ENCODE results near the gene SCYGR4. TPM values are rescaled to one million over a fixed set of nuclear protein-coding genes. Genes with fewer than 3 reads are reported as not detected.
"Not testable (repeated sequence)": the region's sequence is repeated elsewhere in the genome, so short reads cannot be mapped to it uniquely, and the experiment has no call there.

Gene SCYGR4
- total RNA-seq: not detected

GRCh38 chr2:227617316-227618230 lies at the start of gene SCYGR4:
Gene SCYGR4, plus strand, starts transcription at chr2:227617498. Its CDS starts 0 bp downstream, at chr2:227617498.
- ATAC-seq: no peak
- H3K9me3 Mint-ChIP-seq: no peaks in the 10 kb centered on the region
- DNase-seq (ENCODE audit: low spot score in 2 of 2): no peak
- H3K27ac Mint-ChIP-seq: no peak within 1 kb of the TSS
- no peaks in the 10 kb centered on the region for H3K36me3 Mint-ChIP-seq

GRCh38 chr2:227568852-227569169 lies 48.5 kb upstream of the SCYGR4 start:
- Mint-ChIP-seq H3K9me3 (no peaks in the 10 kb centered on the region), H3K36me3 (peaks cover 0 to 2% of the 10 kb centered on the region in 2 donors), H3K27ac (no peak overlapping the region)
- ATAC-seq (no peak), DNase-seq (ENCODE audit: low spot score in 2 of 2) (no peak)

- Mint-ChIP-seq H3K9me3 (no peaks in the 10 kb centered on the region), H3K36me3 (no peaks in the 10 kb centered on the region), H3K27ac (peak overlapping the region in 1 of 2 donors; percentile 45)
- DNase-seq (ENCODE audit: low spot score in 2 of 2) (no peak), ATAC-seq (no peak)
These were observed 46.7 kb upstream of the SCYGR4 start for GRCh38 chr2:227570615-227571014.

- Mint-ChIP-seq H3K36me3 (peaks cover 0 to 2% of the 10 kb centered on the region in 2 donors), H3K9me3 (no peaks in the 10 kb centered on the region), H3K27ac (no peak overlapping the region)
- no peak for ATAC-seq
- DNase-seq (ENCODE audit: low spot score in 2 of 2): no peak
These were observed 41.2 kb upstream of the SCYGR4 start for GRCh38 chr2:227576110-227576509.

GRCh38 chr2:227576812-227577211 lies 40.5 kb upstream of the SCYGR4 start:
- ATAC-seq (no peak), DNase-seq (ENCODE audit: low spot score in 2 of 2) (no peak)
- peaks cover 0 to 6% of the 10 kb centered on the region in 2 donors for H3K36me3 Mint-ChIP-seq
- no peaks in the 10 kb centered on the region for H3K9me3 Mint-ChIP-seq
- no peak overlapping the region for H3K27ac Mint-ChIP-seq

- H3K9me3 Mint-ChIP-seq: peaks cover 4 to 7% of the 10 kb centered on the region in 2 donors
- no peak overlapping the region for H3K27ac Mint-ChIP-seq
These were observed 39.7 kb upstream of the SCYGR4 start for GRCh38 chr2:227577555-227577954.

GRCh38 chr2:227578642-227579041 lies 38.7 kb upstream of the SCYGR4 start:
- Mint-ChIP-seq H3K27ac (no peak overlapping the region), H3K36me3 (peaks cover 12 to 18% of the 10 kb centered on the region in 2 donors), H3K9me3 (peaks cover 8 to 16% of the 10 kb centered on the region in 2 donors)
- DNase-seq (ENCODE audit: low spot score in 2 of 2) (no peak), ATAC-seq (no peak)

More at GRCh38 chr2:227577555-227577954, 39.7 kb upstream of the SCYGR4 start:
- H3K36me3 Mint-ChIP-seq: peaks cover 7 to 13% of the 10 kb centered on the region in 2 donors
- DNase-seq (ENCODE audit: low spot score in 2 of 2) (no peak), ATAC-seq (no peak)

GRCh38 chr2:227579791-227580190 lies 37.5 kb upstream of the SCYGR4 start:
- Mint-ChIP-seq H3K9me3 (peaks cover 8 to 18% of the 10 kb centered on the region in 2 donors), H3K36me3 (peaks cover 12 to 18% of the 10 kb centered on the region in 2 donors), H3K27ac (no peak overlapping the region)
- DNase-seq (ENCODE audit: low spot score in 2 of 2) (no peak), ATAC-seq (no peak)

GRCh38 chr2:227582369-227582768 lies 34.9 kb upstream of the SCYGR4 start:
- H3K36me3 Mint-ChIP-seq: peaks cover 12 to 18% of the 10 kb centered on the region in 2 donors
- DNase-seq (ENCODE audit: low spot score in 2 of 2) (no peak), ATAC-seq (no peak)
- no peak overlapping the region for H3K27ac Mint-ChIP-seq
- H3K9me3 Mint-ChIP-seq: peaks cover 8 to 18% of the 10 kb centered on the region in 2 donors

- Mint-ChIP-seq H3K9me3 (no peaks in the 10 kb centered on the region), H3K36me3 (no peaks in the 10 kb centered on the region), H3K27ac (no peak overlapping the region)
- ATAC-seq: peak in 1 of 2 donors; percentile 34
- no peak for DNase-seq (ENCODE audit: low spot score in 2 of 2)
These were observed 24.5 kb upstream of the SCYGR4 start for GRCh38 chr2:227592694-227593387.

GRCh38 chr2:227595797-227596196 lies 21.5 kb upstream of the SCYGR4 start:
- no peak overlapping the region for H3K27ac Mint-ChIP-seq
- DNase-seq (ENCODE audit: low spot score in 2 of 2) (no peak), ATAC-seq (no peak)
- no peaks in the 10 kb centered on the region for H3K9me3 Mint-ChIP-seq
- H3K36me3 Mint-ChIP-seq: no peaks in the 10 kb centered on the region

GRCh38 chr2:227597036-227597435 lies 20.3 kb upstream of the SCYGR4 start:
- ATAC-seq (no peak), DNase-seq (ENCODE audit: low spot score in 2 of 2) (no peak)
- H3K36me3 Mint-ChIP-seq: no peaks in the 10 kb centered on the region

GRCh38 chr2:227597998-227598397 lies 19.3 kb upstream of the SCYGR4 start:
- no peak for ATAC-seq

More at GRCh38 chr2:227597036-227597435, 20.3 kb upstream of the SCYGR4 start:
- H3K27ac Mint-ChIP-seq: no peak overlapping the region
- H3K9me3 Mint-ChIP-seq: no peaks in the 10 kb centered on the region

GRCh38 chr2:227598835-227599503 lies 18.3 kb upstream of the SCYGR4 start, which contains the start of gene SCYGR2:
Gene SCYGR2, plus strand, starts transcription at chr2:227598893. Its CDS starts 0 bp downstream, at chr2:227598893.
- not testable (repeated sequence) for H3K36me3 Mint-ChIP-seq; H3K27ac Mint-ChIP-seq; H3K9me3 Mint-ChIP-seq; DNase-seq (ENCODE audit: low spot score in 2 of 2); ATAC-seq

More at GRCh38 chr2:227597998-227598397, 19.3 kb upstream of the SCYGR4 start:
- DNase-seq (ENCODE audit: low spot score in 2 of 2): no peak
- no peaks in the 10 kb centered on the region for H3K9me3 Mint-ChIP-seq
- H3K36me3 Mint-ChIP-seq: no peaks in the 10 kb centered on the region
- no peak overlapping the region for H3K27ac Mint-ChIP-seq

GRCh38 chr2:227602358-227602757 lies 14.9 kb upstream of the SCYGR4 start:
- H3K36me3 Mint-ChIP-seq: no peaks in the 10 kb centered on the region
- no peak for ATAC-seq

GRCh38 chr2:227606476-227606875 lies 10.8 kb upstream of the SCYGR4 start:
- ATAC-seq: no peak

More at GRCh38 chr2:227602358-227602757, 14.9 kb upstream of the SCYGR4 start:
- no peak for DNase-seq (ENCODE audit: low spot score in 2 of 2)
- Mint-ChIP-seq H3K9me3 (no peaks in the 10 kb centered on the region), H3K27ac (no peak overlapping the region)

GRCh38 chr2:227607941-227608340 lies 9.4 kb upstream of the SCYGR4 start:
- Mint-ChIP-seq H3K36me3 (no peaks in the 10 kb centered on the region), H3K9me3 (no peaks in the 10 kb centered on the region), H3K27ac (no peak overlapping the region)
- no peak for DNase-seq (ENCODE audit: low spot score in 2 of 2)
- no peak for ATAC-seq

More at GRCh38 chr2:227606476-227606875, 10.8 kb upstream of the SCYGR4 start:
- no peak for DNase-seq (ENCODE audit: low spot score in 2 of 2)
- no peaks in the 10 kb centered on the region for H3K36me3 Mint-ChIP-seq
- no peak overlapping the region for H3K27ac Mint-ChIP-seq
- no peaks in the 10 kb centered on the region for H3K9me3 Mint-ChIP-seq

All from activated naive CD4-positive, alpha-beta T cell treated with anti-CD3 and anti-CD28 coated beads, Interleukin-2, amount 50 U/mL, for 72 hours (primary cell).